ENCODE measurements around the gene KRT14.
A peak's percentile ranks its signal among the peaks of the same experiment; 100 is the strongest.
"Not testable (repeated sequence)": the region's sequence is repeated elsewhere in the genome, so short reads cannot be mapped to it uniquely, and the experiment has no call there.

Gene KRT14

GRCh38 chr17:41586863-41587495 is at the start of gene KRT14:
Gene KRT14, minus strand, starts transcription at chr17:41586895. Its CDS starts 61 bp downstream, at chr17:41586834.
- no peak for DNase-seq (ENCODE audit: low spot score)

- no peak for DNase-seq (ENCODE audit: low spot score)
Observed at GRCh38 chr17:41635121-41636097, 48.7 kb upstream of the KRT14 start.

- no peak for DNase-seq (ENCODE audit: low spot score)
Observed at GRCh38 chr17:41634639-41635038, 47.9 kb upstream of the KRT14 start.

GRCh38 chr17:41633556-41634199 is 47.0 kb upstream of the KRT14 start:
- no peak for DNase-seq (ENCODE audit: low spot score)

DNA sequence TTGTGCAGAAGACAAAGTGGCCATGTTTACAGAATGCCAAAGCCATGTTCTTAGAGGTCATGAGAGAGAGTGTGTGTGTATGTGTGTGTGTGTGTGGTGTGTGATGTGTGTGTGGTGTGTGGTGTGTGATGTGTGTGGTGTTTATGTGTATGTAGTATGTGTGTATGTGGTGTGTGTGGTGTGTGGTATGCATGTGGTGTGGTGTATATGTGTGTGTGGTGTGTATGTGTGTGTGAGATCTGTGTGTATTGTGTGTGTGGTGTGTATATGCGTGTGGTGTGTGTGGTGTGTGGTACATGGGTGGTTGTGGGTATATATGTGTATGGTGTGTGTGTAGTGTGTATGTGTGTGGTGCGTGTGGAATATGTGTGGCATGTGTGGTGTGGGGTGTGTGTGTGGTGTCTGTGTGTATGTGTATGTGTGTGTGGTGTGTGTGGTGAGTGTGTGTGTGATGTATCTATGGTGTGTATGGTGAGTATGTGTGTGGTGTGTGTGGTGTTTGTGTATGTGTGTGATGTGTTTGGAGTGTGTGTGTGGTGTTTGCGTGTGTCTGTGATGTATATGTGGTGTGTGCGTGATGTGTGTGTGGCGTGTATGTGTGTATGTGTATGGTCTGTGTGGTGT is 45.9 kb upstream of the KRT14 start:
- no peak for DNase-seq (ENCODE audit: low spot score)

- DNase-seq (ENCODE audit: low spot score), result no peak
Observed at GRCh38 chr17:41631898-41632285, 45.2 kb upstream of the KRT14 start.

DNA sequence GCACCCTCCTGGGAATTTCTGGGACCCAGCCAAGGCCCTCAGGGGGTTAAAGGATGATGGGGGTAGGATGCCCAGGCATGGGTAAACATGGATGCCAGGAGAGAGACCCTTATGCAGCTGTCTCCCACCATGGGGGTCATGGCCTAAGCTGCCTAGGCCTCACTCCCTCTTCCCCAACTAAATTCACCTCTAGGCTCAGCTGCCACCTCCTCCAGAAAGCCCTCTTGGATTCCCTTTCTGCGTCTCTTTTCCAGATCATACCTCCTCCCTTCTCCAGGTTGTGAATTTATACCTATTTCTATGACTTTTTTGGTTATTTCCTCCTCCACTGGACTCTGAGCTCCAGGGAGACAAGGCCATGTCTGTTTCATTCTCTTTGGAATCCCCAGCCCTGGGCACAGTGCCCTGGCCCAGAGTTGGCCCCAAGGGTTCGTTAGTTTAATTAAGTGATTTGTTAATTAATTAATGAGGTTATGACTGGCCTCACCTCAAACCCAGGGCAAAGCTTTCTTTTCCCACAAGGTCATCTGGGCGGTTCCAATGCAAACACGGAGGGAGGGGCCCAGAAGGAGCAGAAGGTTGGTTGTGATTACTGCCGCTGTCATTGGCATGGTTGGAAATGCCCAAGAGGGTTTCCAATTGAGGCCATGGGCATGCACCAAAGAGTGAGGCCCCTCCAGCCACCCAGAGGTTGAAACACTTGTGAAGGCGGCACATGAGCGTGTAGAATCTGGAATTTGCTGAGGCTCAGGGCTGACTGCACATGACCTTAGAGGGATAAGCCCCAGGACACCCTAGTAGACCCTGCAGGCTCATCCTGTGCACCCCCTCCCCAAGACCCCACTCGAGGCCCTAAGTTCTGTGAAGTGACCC is 44.6 kb upstream of the KRT14 start:
- DNase-seq (ENCODE audit: low spot score), result peak; percentile 14

DNA sequence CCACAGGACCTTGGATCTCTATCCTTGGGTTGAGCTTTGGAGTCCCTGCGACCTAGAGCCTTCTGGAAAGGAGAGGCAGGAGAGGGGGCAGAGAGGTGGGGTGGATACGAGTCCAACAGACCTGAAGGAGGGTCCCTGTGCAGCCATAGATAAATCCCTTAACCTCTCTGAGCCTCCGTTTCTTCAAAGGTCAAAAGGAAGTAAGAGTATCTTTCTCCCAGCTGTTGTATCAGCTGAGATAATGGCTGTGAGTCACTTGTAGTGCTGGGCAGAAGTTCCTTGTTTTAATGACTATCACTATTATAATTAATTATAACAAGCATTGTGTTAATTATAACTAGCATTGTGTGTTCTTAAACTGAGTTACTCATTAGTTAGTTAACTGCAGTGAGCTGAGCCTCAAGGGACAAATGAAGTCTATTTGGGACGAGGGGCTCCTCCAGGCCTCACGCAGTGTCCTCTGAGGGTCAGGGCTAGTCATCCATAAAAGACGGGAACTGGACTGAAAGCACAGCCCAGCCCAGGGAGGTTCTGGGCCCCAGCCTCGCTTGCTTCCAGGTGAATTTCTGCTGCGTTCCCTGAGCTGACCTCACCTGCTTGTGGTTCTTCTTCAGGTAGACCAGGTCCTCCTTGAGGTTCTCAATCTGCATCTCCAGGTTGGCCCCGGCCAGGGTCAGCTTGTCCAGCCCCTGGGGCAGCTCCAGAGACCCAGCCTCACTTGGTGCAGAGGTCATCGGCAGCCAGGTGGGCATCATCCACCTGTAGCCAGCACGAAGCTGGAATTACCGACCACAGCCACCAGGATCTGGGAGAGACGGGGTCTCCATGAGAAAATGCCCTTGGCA is 43.4 kb upstream of the KRT14 start:
- DNase-seq (ENCODE audit: low spot score), result no peak

DNA sequence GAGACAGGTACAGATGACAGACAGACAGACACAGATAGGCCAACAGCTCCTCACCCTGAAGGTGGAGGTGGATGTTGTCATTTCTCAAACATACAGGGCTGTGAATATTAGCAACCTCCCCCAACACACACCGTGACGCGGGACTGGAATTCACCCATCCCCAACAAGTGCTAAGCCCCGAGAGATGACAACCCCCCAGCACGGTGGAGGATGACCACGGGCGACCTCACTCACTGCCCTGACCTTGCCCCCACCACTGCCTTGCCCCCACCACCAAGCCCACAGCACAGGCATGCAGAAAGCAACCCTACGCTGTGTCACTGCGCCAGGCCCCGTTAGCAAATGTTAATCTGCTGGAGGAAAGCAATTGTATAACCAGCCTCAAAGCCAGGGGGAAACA is 42.6 kb upstream of the KRT14 start:
- DNase-seq (ENCODE audit: low spot score), result no peak

GRCh38 chr17:41628621-41629255 is 42.0 kb upstream of the KRT14 start:
- DNase-seq (ENCODE audit: low spot score), result not testable (repeated sequence)

- not testable (repeated sequence) for DNase-seq (ENCODE audit: low spot score)
Observed at GRCh38 chr17:41628073-41628370, 41.3 kb upstream of the KRT14 start.

- no peak for DNase-seq (ENCODE audit: low spot score)
Observed at GRCh38 chr17:41627316-41628072, 40.8 kb upstream of the KRT14 start.

DNA sequence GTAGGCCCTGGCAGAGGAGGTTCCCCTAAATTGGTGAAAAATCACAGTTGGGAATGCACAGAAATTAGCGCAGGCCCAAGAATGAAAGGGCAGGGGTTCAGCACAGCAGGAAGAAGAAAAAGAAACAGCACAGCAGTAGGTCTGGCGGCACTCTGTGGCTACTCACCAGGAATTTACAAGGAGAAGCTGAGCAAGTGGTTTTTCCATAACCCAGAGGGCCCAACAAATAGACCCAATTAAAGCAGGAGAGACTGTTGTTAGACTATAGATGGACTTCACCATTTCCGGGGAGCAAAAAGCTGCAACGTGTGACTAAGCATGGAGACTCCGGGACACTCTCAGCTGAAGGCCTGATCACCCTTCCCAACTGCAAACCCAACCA is 40.2 kb upstream of the KRT14 start:
- DNase-seq (ENCODE audit: low spot score), result not testable (repeated sequence)

GRCh38 chr17:41626028-41626913 is 39.6 kb upstream of the KRT14 start:
- not testable (repeated sequence) for DNase-seq (ENCODE audit: low spot score)

DNA sequence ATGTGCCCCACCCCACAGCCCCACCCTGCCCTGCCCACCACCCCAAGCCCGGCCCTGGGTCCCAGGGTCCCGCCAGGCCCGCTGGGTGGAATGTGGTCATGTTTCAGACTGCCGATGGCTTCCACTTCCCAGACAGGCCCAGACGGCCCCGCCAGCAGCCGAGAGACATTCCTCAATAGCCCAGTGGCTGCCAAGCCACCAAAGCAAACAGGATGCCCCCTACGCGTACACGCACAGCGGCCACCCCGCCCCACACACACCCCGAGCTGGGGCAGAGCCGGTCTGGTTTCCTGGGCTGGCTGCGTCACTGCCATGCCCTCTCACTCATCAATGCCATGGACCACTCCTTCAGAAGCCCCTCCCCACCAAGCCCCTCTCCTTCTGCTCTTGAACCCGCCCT is 38.9 kb upstream of the KRT14 start:
- no peak for DNase-seq (ENCODE audit: low spot score)

GRCh38 chr17:41624208-41625101 is 37.8 kb upstream of the KRT14 start, which contains the start of gene KRT17:
Gene KRT17, minus strand, starts transcription at chr17:41624575. Its CDS starts 66 bp downstream, at chr17:41624509.
- DNase-seq (ENCODE audit: low spot score), result no peak

Measured in hematopoietic multipotent progenitor cell treated with erythropoietin and hydrocortisone succinate and interleukin-3 and kit ligand, for 15 days (in vitro differentiated cells).